SK-N-SH (cell line): Measurements from ENCODE around the gene DAPK3.

Source experiments
- CTCF ChIP-seq: fragments of 200-600 bp; sonication (generic); IDR thresholded peaks from 2 replicates; pipeline ENCODE4 v1.6.1; 2017; ENCODE audit warnings: antibody characterized with exemption, mild to moderate bottlenecking, moderate library complexity
- POLR2AphosphoS5 ChIP-seq: IDR thresholded peaks from 2 replicates; pipeline ENCODE4 v1.6.1; 2012; ENCODE audit warnings: low read depth, low read length
- RAD21 ChIP-seq: IDR thresholded peaks from 2 replicates; pipeline ENCODE4 v1.6.1; 2012; ENCODE audit warnings: mild to moderate bottlenecking, low read length
- SIN3A ChIP-seq: IDR thresholded peaks from 2 replicates; pipeline ENCODE4 v1.6.1; 2012; ENCODE audit warnings: low read depth, mild to moderate bottlenecking, low read length, moderate library complexity, borderline replicate concordance
- SMC3 ChIP-seq: IDR thresholded peaks from 2 replicates; pipeline ENCODE4 v1.6.1; 2012; ENCODE audit warnings: low read depth, low read length, improper control_type of control experiment
- TEAD4 ChIP-seq: IDR thresholded peaks from 2 replicates; pipeline ENCODE4 v1.4.0; 2012; ENCODE audit warnings: mild to moderate bottlenecking, borderline replicate concordance; ENCODE audit not compliant: insufficient read depth

GRCh38 chr19:3944018-3944721 is 26.7 kb downstream of the DAPK3 start:
- TF ChIP-seq SIN3A (no peak), CTCF (no peak), RAD21 (no peak), TEAD4 (no peak), POLR2AphosphoS5 (no peak), SMC3 (no peak)
